GM12873 (cell line): ENCODE results near the gene CHMP1A.

Source experiments
- TF ChIP-seq, protein P1 (sequence below): IDR thresholded peaks from 2 replicates; pipeline ENCODE4 v1.5.1; 2012; ENCODE audit warnings: low read depth, mild to moderate bottlenecking, moderate library complexity, low read length, control low read depth; ENCODE audit not compliant: insufficient read depth; ENCODE audit errors: missing control alignments

The CHMP1A gene

DNA sequence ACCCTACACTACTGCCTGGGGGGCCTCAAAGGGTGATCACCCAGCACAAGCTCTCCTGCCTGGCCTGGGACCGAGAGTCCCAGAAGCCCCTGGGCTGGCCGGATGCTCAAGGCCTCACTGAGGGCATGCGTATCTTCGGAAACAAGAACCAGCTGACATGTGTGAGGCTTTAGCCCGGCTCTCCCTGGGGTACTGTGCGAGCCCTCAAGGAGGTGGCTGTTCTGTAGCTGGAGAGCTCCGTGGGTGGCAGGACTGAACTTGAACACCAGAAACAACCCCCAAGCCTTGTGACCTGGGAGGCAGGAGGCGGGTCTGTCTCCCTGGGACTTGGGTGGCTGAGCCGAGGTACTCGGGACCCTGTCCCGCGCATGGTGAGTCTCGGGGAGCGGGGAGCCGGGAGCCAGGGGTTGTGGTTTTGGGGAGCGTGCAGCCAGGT lies 37.1 kb downstream of the CHMP1A start:
- TF ChIP-seq, protein P1, sequence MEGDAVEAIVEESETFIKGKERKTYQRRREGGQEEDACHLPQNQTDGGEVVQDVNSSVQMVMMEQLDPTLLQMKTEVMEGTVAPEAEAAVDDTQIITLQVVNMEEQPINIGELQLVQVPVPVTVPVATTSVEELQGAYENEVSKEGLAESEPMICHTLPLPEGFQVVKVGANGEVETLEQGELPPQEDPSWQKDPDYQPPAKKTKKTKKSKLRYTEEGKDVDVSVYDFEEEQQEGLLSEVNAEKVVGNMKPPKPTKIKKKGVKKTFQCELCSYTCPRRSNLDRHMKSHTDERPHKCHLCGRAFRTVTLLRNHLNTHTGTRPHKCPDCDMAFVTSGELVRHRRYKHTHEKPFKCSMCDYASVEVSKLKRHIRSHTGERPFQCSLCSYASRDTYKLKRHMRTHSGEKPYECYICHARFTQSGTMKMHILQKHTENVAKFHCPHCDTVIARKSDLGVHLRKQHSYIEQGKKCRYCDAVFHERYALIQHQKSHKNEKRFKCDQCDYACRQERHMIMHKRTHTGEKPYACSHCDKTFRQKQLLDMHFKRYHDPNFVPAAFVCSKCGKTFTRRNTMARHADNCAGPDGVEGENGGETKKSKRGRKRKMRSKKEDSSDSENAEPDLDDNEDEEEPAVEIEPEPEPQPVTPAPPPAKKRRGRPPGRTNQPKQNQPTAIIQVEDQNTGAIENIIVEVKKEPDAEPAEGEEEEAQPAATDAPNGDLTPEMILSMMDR = no peak

DNA sequence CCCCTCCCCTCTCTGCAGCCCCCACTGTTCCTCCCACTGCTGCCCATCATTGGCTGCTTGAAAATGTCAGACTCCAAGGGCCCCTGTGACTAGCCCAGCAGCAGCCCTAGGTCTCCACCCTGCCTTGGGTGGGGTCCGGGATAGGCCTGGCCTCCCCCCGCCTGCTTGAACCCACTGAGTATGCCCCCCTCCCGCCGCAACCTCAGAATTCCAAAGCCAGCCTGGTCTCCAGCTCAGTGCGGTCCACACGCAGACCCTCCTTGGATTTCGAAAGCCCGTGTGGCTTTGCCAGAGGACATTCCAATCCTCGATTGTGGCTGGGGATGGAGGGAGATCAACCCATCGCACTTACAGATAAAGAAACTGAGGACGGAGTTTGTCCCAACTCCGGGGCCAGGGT lies 37.7 kb downstream of the CHMP1A start:
- TF ChIP-seq, protein P1 = no peak

DNA sequence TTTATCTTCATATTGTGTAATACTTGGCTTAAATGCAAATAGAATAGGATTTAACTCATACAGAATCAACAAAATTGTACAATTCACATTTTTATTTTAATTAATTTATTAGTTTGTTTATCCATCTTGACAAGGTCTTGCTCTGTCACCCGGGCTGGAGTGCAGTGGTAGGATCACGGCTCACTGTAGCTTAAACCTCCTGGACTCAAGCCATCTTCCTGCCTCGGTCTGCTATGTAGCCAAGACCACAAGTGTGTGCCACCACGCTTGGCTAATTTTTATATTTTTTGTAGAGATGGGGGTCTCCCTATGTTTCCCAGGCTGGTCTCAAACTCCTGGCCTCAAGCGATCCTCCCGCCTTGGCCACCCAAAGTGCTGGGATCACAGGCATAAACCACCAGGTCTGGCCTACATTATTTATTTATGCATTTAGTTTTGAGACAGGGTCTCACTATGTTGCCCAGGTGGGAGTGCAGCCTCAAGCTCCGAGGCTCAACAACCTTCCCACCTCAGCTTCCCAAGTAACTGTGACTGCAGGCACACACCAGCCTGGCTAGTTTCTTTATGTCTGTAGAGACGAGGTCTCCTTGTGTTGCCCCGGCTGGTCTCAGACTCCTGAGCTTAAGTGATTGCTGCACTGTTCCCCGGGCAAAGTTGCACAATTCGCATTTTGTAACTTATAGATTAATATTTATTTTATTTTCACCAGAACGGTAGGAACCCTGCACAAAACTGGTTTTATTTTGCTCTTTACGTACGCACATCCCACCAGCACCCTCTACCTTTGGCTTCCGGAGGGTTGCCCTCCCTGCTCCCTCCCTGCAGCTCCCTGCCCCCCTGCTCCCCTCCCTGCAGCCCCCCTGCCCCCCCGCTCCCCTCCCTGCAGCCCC lies 39.2 kb downstream of the CHMP1A start:
- TF ChIP-seq, protein P1 = no peak

DNA sequence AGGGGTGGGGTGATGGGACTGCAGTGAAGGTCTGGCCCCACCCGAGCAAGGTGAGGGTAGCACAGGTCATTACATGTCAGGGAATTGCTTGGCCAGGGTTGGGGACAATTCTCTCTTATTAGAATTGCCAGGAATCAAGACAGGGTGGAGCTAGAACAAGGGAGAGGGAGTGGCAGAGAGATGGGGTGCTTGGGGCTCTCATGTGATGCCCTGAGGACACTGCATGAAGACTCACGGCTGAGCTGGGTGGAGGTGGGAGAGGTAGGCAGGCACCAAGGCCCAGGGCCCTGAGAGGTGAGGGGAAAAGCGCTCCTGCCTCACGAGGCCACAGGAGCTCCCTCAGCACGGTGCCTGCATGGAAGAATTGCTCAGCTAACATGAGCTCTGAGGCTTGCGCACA lies 40.5 kb downstream of the CHMP1A start:
- TF ChIP-seq, protein P1 = no peak

DNA sequence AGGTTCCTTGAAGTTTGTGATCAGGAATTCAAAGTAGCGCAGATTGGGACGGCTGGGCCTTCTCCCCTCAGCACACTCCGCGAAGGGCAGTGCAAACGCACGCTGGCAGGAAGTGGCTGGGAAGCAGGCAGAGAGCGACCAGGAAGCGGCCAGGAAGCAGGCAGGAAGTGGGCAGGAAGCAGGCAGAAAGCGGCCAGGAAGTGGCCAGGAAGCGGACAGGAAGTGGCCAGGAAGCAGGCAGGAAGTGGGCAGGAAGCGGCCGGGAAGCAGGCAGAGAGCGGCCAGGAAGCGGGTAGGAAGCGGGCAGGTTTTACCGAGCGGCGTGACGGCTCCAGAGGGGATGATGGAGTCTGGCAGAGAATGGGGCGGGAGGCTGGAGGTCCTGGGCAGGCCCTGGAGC lies 40.9 kb downstream of the CHMP1A start:
- TF ChIP-seq, protein P1 = no peak

DNA sequence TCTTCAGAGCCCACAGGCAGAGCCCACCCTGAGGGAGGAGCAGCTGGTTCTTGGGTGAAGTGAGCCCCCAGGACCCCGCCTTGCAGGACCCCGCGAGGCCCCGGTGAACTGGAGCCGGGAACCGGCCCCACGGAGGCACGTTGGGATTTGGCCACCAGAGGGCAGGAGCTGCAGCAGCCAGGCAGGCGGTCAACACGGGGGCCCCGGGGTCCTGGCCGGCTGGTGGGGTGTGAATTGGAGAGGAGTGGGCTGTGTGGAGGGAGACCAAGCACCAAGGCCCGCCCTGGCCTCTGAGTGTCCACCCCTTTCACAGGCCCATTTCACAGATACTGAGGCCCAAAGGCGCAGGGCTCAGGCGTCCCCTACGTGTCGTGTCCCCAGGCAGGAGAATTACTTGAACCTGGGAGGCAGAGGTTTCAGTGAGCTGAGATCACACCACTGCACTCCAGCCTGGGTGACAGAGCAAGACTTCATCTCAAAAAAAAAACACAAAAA lies 41.9 kb downstream of the CHMP1A start:
- TF ChIP-seq, protein P1 = peak; percentile 65

DNA sequence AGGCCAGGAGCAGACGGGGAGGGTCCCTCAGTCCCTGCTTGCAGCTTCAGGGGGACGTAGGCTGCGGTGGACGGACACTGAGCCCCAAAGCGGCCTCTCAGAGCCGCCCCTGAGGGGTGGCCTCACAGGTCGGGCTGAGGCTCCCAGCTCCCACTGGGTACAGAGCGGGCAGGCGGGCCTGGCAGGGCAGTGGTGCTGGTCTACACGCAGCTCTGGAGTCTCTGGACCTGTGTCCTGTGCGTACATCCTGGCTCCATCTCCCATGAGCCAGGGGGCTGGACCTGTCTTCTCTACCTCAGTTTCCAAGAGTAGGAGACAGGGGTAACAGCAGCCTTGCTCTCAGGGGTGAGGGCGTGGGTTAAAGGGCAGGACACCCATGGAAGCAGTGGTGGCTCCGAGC lies 42.3 kb downstream of the CHMP1A start:
- TF ChIP-seq, protein P1 = no peak
